ENCODE data around the gene GNG4.

DNA sequence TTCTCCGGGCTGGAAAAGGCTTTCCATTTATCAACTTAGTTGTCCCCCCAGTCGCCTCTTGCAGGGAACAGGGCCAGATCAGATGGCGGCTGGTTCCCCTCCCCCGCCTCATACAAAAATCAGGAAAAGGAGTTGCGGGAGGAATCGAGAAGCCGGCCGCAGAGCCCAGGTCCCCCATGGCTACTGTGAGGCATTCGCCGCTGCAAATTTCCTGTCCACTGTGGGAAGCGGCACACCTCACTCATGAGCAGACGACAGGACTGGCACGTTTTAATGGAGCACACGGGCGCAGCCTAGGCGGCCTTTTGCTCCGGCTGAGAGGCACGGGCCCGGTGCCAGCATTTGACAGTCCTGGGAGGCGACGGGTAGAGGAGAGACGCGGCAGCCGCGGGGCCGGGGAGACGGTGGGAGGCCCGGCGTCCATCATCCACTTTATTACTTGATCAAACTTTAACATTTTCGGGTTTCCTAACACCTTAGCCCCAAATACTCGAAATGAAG lies 1.1 kb downstream of the GNG4 start:
- TF ChIP-seq, protein P1, sequence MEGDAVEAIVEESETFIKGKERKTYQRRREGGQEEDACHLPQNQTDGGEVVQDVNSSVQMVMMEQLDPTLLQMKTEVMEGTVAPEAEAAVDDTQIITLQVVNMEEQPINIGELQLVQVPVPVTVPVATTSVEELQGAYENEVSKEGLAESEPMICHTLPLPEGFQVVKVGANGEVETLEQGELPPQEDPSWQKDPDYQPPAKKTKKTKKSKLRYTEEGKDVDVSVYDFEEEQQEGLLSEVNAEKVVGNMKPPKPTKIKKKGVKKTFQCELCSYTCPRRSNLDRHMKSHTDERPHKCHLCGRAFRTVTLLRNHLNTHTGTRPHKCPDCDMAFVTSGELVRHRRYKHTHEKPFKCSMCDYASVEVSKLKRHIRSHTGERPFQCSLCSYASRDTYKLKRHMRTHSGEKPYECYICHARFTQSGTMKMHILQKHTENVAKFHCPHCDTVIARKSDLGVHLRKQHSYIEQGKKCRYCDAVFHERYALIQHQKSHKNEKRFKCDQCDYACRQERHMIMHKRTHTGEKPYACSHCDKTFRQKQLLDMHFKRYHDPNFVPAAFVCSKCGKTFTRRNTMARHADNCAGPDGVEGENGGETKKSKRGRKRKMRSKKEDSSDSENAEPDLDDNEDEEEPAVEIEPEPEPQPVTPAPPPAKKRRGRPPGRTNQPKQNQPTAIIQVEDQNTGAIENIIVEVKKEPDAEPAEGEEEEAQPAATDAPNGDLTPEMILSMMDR (IDR thresholded peaks at IDR 0.05): no peak
- no peak for TF ChIP-seq EZH2 (IDR thresholded peaks at IDR 0.05; ENCODE audit: borderline replicate concordance, insufficient read depth, low read depth, low read length, poor library complexity, severe bottlenecking)

Data from B cell (primary cell).